Measurements from ENCODE around the gene RNF14. TPM values are rescaled to one million over a fixed set of nuclear protein-coding genes. Genes with fewer than 3 reads are reported as not detected.
A peak's percentile ranks its signal among the peaks of the same experiment; 100 is the strongest.

The RNF14 gene
- total and polyA plus RNA-seq, 2 donors (not counting 3 experiments of a cell fraction or from before 2014, with no cell fraction given) = 23.5 to 55.9 TPM

DNA sequence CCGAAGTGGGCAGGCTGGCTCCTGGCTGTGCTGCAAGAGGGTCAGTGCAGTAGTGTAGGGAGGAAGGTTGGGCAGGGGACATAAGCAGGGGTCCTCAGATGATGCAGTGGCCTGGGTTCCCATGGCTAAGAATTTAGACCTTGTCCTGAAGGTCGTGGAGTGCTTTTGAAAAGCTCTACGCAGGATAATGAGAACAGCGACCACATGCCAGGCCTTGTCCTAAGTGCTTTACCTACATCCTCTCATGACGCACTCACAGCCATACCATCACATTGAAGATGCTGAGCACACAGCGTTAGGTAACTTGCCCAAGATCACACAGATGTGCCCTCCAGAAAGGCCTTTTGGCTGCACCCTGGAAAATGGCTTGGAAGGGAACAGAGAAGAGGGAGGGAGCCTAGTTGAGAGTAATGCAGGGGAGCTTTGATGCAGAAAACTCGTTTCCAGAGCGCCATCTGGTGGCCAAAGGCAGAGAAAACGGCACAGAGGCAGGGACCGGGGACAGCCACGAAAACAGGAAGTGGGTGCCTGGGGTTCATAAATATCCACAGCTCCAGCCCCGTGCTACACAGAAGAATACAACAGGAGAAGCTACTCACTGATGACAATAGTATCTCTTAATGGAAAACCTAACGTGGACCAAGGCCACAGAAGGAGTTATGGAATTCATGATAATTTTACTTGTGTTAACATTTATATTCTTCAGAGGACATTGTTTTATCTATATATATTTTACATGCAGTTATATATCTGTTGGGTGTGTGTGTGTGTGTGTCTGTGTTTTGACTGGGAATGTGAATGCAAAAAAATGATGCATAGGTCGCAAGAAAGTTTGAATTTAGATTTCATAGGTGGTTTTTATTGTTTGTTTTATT is 8.2 kb upstream of the RNF14 start:
- no peak for TF ChIP-seq FOS (IDR thresholded peaks at IDR 0.05; ENCODE audit: borderline replicate concordance, insufficient read depth, low read length)
- no peak for TF ChIP-seq MAX (IDR thresholded peaks at IDR 0.05; ENCODE audit: insufficient read depth, insufficient read length)
- no peak for TF ChIP-seq POLR2A (IDR thresholded peaks at IDR 0.05; ENCODE audit: low read depth, low read length)
- TF ChIP-seq, protein P1, sequence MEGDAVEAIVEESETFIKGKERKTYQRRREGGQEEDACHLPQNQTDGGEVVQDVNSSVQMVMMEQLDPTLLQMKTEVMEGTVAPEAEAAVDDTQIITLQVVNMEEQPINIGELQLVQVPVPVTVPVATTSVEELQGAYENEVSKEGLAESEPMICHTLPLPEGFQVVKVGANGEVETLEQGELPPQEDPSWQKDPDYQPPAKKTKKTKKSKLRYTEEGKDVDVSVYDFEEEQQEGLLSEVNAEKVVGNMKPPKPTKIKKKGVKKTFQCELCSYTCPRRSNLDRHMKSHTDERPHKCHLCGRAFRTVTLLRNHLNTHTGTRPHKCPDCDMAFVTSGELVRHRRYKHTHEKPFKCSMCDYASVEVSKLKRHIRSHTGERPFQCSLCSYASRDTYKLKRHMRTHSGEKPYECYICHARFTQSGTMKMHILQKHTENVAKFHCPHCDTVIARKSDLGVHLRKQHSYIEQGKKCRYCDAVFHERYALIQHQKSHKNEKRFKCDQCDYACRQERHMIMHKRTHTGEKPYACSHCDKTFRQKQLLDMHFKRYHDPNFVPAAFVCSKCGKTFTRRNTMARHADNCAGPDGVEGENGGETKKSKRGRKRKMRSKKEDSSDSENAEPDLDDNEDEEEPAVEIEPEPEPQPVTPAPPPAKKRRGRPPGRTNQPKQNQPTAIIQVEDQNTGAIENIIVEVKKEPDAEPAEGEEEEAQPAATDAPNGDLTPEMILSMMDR (IDR thresholded peaks at IDR 0.05; ENCODE audit: extremely low read depth in 1 of 2, insufficient read depth in 1 of 2, low read depth in 1 of 2, low read length in 2 of 2) = peak; percentile 80 to 86
- CTCF ChIA-PET = interaction anchor here (0.6 to 9.7 kb wide), 66 partner anchors 9 to 369 kb away, joined by 3 to 303 read pairs (median 6); partner anchors contain the start of genes ARAP3, DELE1, PCDH1 and RNF14
- no peaks in the 10 kb centered on the region for H3K27me3 ChIP-seq (ENCODE audit: control insufficient read depth in 2 of 2, insufficient read depth in 2 of 2, low read length in 2 of 2)
- no peaks in the 10 kb centered on the region for H3K79me2 ChIP-seq (ENCODE audit: control insufficient read depth, insufficient read depth, low read length)
- POLR2A ChIA-PET = interaction anchor here (0.7 to 1.6 kb wide), 5 partner anchors 9 to 278 kb away, joined by 3 to 4 read pairs (median 3); partner anchors contain the start of genes DELE1 and RNF14
- DNase-seq (ENCODE audit: low read depth, low spot score) (peak; percentile 88), FAIRE-seq (peak; percentile 94)
- peak overlapping the region; percentile 60 for H2AFZ ChIP-seq (ENCODE audit: low read depth, low read length)
- H3K27ac ChIP-seq (ENCODE audit: insufficient read depth, low read depth, low read length) = no peak overlapping the region
- no peaks in the 10 kb centered on the region for H4K20me1 ChIP-seq (replicated peaks; ENCODE audit: control insufficient read depth, extremely low read depth, insufficient read depth, low read length)
- H3K4me1 ChIP-seq (ENCODE audit: control insufficient read depth, extremely low read depth, insufficient read depth, low read length) = peaks cover 31% of the 10 kb centered on the region
- H3K9me1 ChIP-seq (replicated peaks; ENCODE audit: control insufficient read depth, extremely low read depth, insufficient read depth, low read length) = no peaks in the 10 kb centered on the region
- intact Hi-C loops (cut with micrococcal nuclease) (loop anchor here (1.0 kb wide), 6 partner anchors 71 to 268 kb away; no protein-coding TSS in a partner anchor), dilution Hi-C loops (cut with MboI; ENCODE audit: extremely low pct_ligation_motif_present, low sequenced_read_pairs) (no loop called here)
- no TSS peak for BruUV-seq (replicated peaks)
- no peak overlapping the region for H3K4me2 ChIP-seq (ENCODE audit: insufficient read depth, low read length)
- H3K9me3 ChIP-seq (replicated peaks; ENCODE audit: control insufficient read depth, insufficient read depth, low read length) = no peaks in the 10 kb centered on the region
- no peak overlapping the region for H3K4me3 ChIP-seq (replicated peaks in 1 of 3; ENCODE audit: insufficient read depth in 1 of 3, low read depth in 1 of 3, low read length in 3 of 3)
- no peak overlapping the region for H3K9ac ChIP-seq (replicated peaks; ENCODE audit: extremely low read depth, insufficient read depth, low read length)
- no peaks in the 10 kb centered on the region for H3K36me3 ChIP-seq (ENCODE audit: control insufficient read depth in 2 of 2, extremely low read depth in 1 of 2, insufficient read depth in 2 of 2, low read length in 2 of 2)

Data from endothelial cell of umbilical vein (primary cell).